Neural cell (in vitro differentiated cells): ENCODE results near the gene ELP4. TPM values are rescaled to one million over a fixed set of nuclear protein-coding genes. Genes with fewer than 3 reads are reported as not detected.

Experiments used
- H2AFZ ChIP-seq: fragments of 200-600, 300-800 bp; sonication (generic), shearing (Covaris generic); 2 replicates; pipeline ENCODE4 v1.6.0; 2014; ENCODE audit warnings: low read depth, mild to moderate bottlenecking, antibody characterized with exemption, low read length, moderate library complexity
- H3F3A ChIP-seq: fragments of 200-600 bp; shearing (Covaris generic); 2 replicates; pipeline ENCODE4 v1.6.1; 2016; ENCODE audit warnings: mild to moderate bottlenecking, moderate library complexity, mixed read lengths, antibody characterized with exemption, low read length; ENCODE audit not compliant: insufficient read depth, poor library complexity, severe bottlenecking
- H3K27ac ChIP-seq: fragments of 200-600, 300-800 bp; sonication (generic), shearing (Covaris generic); 2 replicates; pipeline ENCODE4 v1.5.1; 2014; ENCODE audit warnings: mild to moderate bottlenecking, low read length, moderate library complexity
- H3K27me3 ChIP-seq: fragments of 300-800, 200-600 bp; sonication (generic), shearing (Covaris generic); 2 replicates; pipeline ENCODE4 v1.6.0; 2014; ENCODE audit warnings: mild to moderate bottlenecking, low read depth, low read length, moderate library complexity; ENCODE audit not compliant: insufficient read depth
- H3K36me3 ChIP-seq: fragments of 300-800, 200-600 bp; sonication (generic), shearing (Covaris generic); 2 replicates; pipeline ENCODE4 v1.5.1; 2014; ENCODE audit warnings: mild to moderate bottlenecking, antibody characterized with exemption, low read length, moderate library complexity; ENCODE audit not compliant: insufficient read depth
- H3K4me2 ChIP-seq: fragments of 300-800, 200-600 bp; sonication (generic), shearing (Covaris generic); 2 replicates; pipeline ENCODE4 v1.6.0; 2014; ENCODE audit warnings: mild to moderate bottlenecking, low read length
- H3K4me3 ChIP-seq: fragments of 300-800, 200-600 bp; sonication (generic), shearing (Covaris generic); 2 replicates; pipeline ENCODE4 v1.5.1; 2014; ENCODE audit warnings: mild to moderate bottlenecking, low read length, moderate library complexity
- H3K79me2 ChIP-seq: fragments of 200-600 bp; shearing (Covaris generic); replicated peaks from 2 replicates; pipeline ENCODE4 v1.6.0; 2014; ENCODE audit warnings: mild to moderate bottlenecking, low read length, moderate library complexity; ENCODE audit not compliant: insufficient read depth
- H3K9ac ChIP-seq: fragments of 300-800, 200-600 bp; sonication (generic), shearing (Covaris generic); 2 replicates; pipeline ENCODE4 v1.6.1; 2016; ENCODE audit warnings: mild to moderate bottlenecking, low read length, mixed read lengths
- H3K9me2 ChIP-seq: fragments of 200-600 bp; shearing (Covaris generic); 2 replicates; pipeline ENCODE4 v1.6.1; 2016; ENCODE audit warnings: mild to moderate bottlenecking, low read length, mixed read lengths; ENCODE audit not compliant: insufficient read depth
- H3K9me3 ChIP-seq: fragments of 200-600, 300-800 bp; sonication (generic), shearing (Covaris generic); 2 replicates; pipeline ENCODE4 v1.6.1; 2016; ENCODE audit warnings: mild to moderate bottlenecking, mixed run types, low read length, moderate library complexity, mixed read lengths
- H4K20me1 ChIP-seq: fragments of 200-600 bp; shearing (Covaris generic); 2 replicates; pipeline ENCODE4 v1.6.1; 2016; ENCODE audit warnings: mild to moderate bottlenecking, mixed run types; ENCODE audit not compliant: insufficient read depth
- CTCF ChIP-seq: fragments of 450-650 bp; IDR thresholded peaks from 2 replicates; pipeline ENCODE4 v1.5.1; 2014; ENCODE audit warnings: antibody characterized with exemption, mild to moderate bottlenecking, moderate library complexity; ENCODE audit not compliant: poor library complexity, severe bottlenecking
- EP300 ChIP-seq: fragments of 450-650 bp; conservative IDR thresholded peaks from 2 replicates; pipeline ENCODE4 v1.6.1; 2014; ENCODE audit warnings: antibody characterized with exemption, mild to moderate bottlenecking, moderate library complexity; ENCODE audit not compliant: poor library complexity, severe bottlenecking
- EZH2 ChIP-seq: fragments of 200-600, 300-800 bp; shearing (Covaris generic), sonication (generic); IDR thresholded peaks from 2 replicates; pipeline ENCODE4 v1.6.1; 2014; ENCODE audit warnings: antibody characterized with exemption, low read length, borderline replicate concordance, mild to moderate bottlenecking; ENCODE audit not compliant: insufficient read depth, poor library complexity, severe bottlenecking
- MXI1 ChIP-seq: fragments of 450-650 bp; conservative IDR thresholded peaks from 2 replicates; pipeline ENCODE4 v1.6.1; 2014; ENCODE audit warnings: antibody characterized with exemption, mild to moderate bottlenecking; ENCODE audit not compliant: poor library complexity, severe bottlenecking
- POLR2AphosphoS5 ChIP-seq: IDR thresholded peaks from 2 replicates; pipeline ENCODE4 v1.6.1; 2012
- RAD21 ChIP-seq: fragments of 450-650 bp; conservative IDR thresholded peaks from 2 replicates; pipeline ENCODE4 v1.6.1; 2014; ENCODE audit warnings: antibody characterized with exemption, mild to moderate bottlenecking, moderate library complexity
- SMC3 ChIP-seq: fragments of 450-650 bp; conservative IDR thresholded peaks from 2 replicates; pipeline ENCODE4 v1.6.1; 2014; ENCODE audit warnings: antibody characterized with exemption, mild to moderate bottlenecking, moderate library complexity; ENCODE audit not compliant: poor library complexity
- TAF1 ChIP-seq: IDR thresholded peaks from 2 replicates; pipeline ENCODE4 v1.6.1; 2012; ENCODE audit warnings: low read depth
- polyA plus RNA-seq: library from polyadenylated mRNA; depleted of rRNA; stranded (reverse); fragments of >200 nt; gene quantifications from 2 replicates; pipeline ENCODE4 v1.2.3, GENCODE V29; 2014
- TF ChIP-seq, protein P1 (sequence below): IDR thresholded peaks from 2 replicates; pipeline ENCODE4 v1.6.1; 2012; ENCODE audit warnings: borderline replicate concordance

ELP4 gene
- polyA plus RNA-seq, 1 donor from 2014 or later: 30.4 TPM

DNA sequence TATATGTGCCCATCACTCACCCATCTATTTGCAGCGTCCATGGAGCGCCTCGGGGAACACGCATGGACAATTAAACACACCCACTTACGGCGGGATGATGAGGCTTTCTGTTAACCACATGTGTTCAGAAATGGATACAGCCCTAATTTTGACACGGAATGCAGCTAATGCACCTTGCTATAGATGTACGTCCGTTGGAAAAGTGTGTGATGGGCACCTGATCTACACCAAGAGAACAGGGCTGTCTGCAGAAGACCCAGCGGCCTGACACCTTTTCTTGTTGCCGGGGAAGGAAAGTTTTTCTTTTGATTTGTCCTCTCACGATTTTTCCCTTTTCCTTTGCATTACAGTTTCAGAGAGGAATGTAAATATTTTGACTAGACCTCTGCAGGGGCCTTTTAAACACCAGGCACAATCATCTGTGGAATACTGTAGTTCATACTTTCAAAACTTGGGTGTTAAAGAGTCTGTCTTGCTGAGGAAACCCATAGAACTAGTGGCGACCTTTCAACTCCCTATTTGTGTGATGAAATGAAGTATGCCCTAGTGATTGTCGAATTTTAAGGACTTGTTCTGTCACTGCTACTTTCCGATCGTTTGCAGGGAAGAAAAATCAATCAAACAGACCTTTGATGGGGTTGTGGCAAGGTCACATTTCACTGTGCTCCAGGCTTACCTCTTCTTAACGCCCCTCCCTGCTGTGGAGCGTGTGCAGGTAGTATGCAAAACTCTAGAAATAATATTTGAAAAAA, 318.1 kb downstream of the ELP4 start:
- Histone ChIP-seq H3K4me2 (no peak overlapping the region), H3K9me3 (no peaks in the 10 kb centered on the region), H3K79me2 (no peaks in the 10 kb centered on the region), H3K9me2 (no peaks in the 10 kb centered on the region), H3K27me3 (peaks cover 78% of the 10 kb centered on the region), H3K27ac (no peak overlapping the region), H3K36me3 (no peaks in the 10 kb centered on the region), H3K9ac (no peak overlapping the region), H3F3A (no peaks in the 10 kb centered on the region), H4K20me1 (no peaks in the 10 kb centered on the region), H3K4me3 (no peak overlapping the region), H2AFZ (no peak overlapping the region)
- no peak for TF ChIP-seq SMC3
- no peak for TF ChIP-seq CTCF
- TF ChIP-seq EP300: no peak
- no peak for TF ChIP-seq EZH2
- no peak for TF ChIP-seq POLR2AphosphoS5

DNA sequence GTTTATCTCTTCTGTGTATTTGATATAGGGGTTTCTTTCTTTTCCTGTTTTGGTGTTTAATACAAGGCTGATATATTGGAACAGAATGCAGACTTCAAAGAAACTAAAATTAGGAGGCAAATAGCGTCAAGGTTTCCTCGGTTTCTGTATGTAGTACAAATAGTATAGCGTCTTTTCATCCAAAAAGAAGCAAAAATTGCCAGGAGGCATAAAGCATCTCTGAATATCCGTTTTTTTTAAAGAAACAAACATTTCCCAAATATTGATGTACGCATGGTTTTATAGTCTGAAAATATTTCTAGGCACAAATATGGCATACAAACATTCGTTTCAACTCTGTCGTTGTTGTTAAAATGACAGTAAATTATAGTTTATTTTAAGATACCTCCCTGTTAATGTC, 318.6 kb downstream of the ELP4 start:
- Histone ChIP-seq H4K20me1 (no peaks in the 10 kb centered on the region), H3K36me3 (no peaks in the 10 kb centered on the region), H3K4me3 (no peak overlapping the region), H3K9me3 (no peaks in the 10 kb centered on the region), H3F3A (no peaks in the 10 kb centered on the region), H2AFZ (no peak overlapping the region), H3K27me3 (peaks cover 73% of the 10 kb centered on the region), H3K9me2 (no peaks in the 10 kb centered on the region), H3K79me2 (no peaks in the 10 kb centered on the region), H3K27ac (no peak overlapping the region), H3K9ac (no peak overlapping the region), H3K4me2 (no peak overlapping the region)
- no peak for TF ChIP-seq TAF1
- TF ChIP-seq POLR2AphosphoS5: peak; percentile 25
- no peak for TF ChIP-seq EZH2

GRCh38 chr11:31830406-31830805, 320.8 kb downstream of the ELP4 start:
- Histone ChIP-seq H2AFZ (no peak overlapping the region), H3K4me2 (no peak overlapping the region), H3F3A (no peaks in the 10 kb centered on the region), H3K9me3 (no peaks in the 10 kb centered on the region), H4K20me1 (no peaks in the 10 kb centered on the region), H3K36me3 (no peaks in the 10 kb centered on the region), H3K9ac (no peak overlapping the region), H3K4me3 (no peak overlapping the region), H3K27me3 (peaks cover 51% of the 10 kb centered on the region), H3K27ac (no peak overlapping the region), H3K79me2 (no peaks in the 10 kb centered on the region), H3K9me2 (no peaks in the 10 kb centered on the region)
- TF ChIP-seq, protein P1, sequence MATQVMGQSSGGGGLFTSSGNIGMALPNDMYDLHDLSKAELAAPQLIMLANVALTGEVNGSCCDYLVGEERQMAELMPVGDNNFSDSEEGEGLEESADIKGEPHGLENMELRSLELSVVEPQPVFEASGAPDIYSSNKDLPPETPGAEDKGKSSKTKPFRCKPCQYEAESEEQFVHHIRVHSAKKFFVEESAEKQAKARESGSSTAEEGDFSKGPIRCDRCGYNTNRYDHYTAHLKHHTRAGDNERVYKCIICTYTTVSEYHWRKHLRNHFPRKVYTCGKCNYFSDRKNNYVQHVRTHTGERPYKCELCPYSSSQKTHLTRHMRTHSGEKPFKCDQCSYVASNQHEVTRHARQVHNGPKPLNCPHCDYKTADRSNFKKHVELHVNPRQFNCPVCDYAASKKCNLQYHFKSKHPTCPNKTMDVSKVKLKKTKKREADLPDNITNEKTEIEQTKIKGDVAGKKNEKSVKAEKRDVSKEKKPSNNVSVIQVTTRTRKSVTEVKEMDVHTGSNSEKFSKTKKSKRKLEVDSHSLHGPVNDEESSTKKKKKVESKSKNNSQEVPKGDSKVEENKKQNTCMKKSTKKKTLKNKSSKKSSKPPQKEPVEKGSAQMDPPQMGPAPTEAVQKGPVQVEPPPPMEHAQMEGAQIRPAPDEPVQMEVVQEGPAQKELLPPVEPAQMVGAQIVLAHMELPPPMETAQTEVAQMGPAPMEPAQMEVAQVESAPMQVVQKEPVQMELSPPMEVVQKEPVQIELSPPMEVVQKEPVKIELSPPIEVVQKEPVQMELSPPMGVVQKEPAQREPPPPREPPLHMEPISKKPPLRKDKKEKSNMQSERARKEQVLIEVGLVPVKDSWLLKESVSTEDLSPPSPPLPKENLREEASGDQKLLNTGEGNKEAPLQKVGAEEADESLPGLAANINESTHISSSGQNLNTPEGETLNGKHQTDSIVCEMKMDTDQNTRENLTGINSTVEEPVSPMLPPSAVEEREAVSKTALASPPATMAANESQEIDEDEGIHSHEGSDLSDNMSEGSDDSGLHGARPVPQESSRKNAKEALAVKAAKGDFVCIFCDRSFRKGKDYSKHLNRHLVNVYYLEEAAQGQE: no peak
- TF ChIP-seq EZH2: no peak
- no peak for TF ChIP-seq TAF1
- no peak for TF ChIP-seq MXI1
- no peak for TF ChIP-seq SMC3
- TF ChIP-seq EP300: no peak
- no peak for TF ChIP-seq POLR2AphosphoS5
- TF ChIP-seq RAD21: no peak
- no peak for TF ChIP-seq CTCF
